ENCODE measurements around the gene ERVW-1.
A peak's percentile ranks its signal among the peaks of the same experiment; 100 is the strongest.
"Not testable (repeated sequence)": the region's sequence is repeated elsewhere in the genome, so short reads cannot be mapped to it uniquely, and the experiment has no call there.

Gene ERVW-1

GRCh38 chr7:92461027-92462003, 16.4 kb downstream of the ERVW-1 start:
- Histone ChIP-seq H3K36me3 (ENCODE audit: insufficient read depth, low read length) (peaks cover 20% of the 10 kb centered on the region), H3K4me1 (ENCODE audit: insufficient read depth, low read length) (no peaks in the 10 kb centered on the region), H3K9me3 (ENCODE audit: low read length) (no peaks in the 10 kb centered on the region), H2AFZ (ENCODE audit: low read depth, low read length) (no peak overlapping the region), H3K4me3 (ENCODE audit: low read length) (no peak overlapping the region), H3K27me3 (ENCODE audit: insufficient read depth, low read length) (no peaks in the 10 kb centered on the region)

GRCh38 chr7:92460510-92460909, 17.2 kb downstream of the ERVW-1 start:
- Histone ChIP-seq H3K4me1 (ENCODE audit: insufficient read depth, low read length) (no peaks in the 10 kb centered on the region), H2AFZ (ENCODE audit: low read depth, low read length) (no peak overlapping the region), H3K9me3 (ENCODE audit: low read length) (no peaks in the 10 kb centered on the region), H3K36me3 (ENCODE audit: insufficient read depth, low read length) (peaks cover 26% of the 10 kb centered on the region), H3K4me3 (ENCODE audit: low read length) (no peak overlapping the region), H3K27me3 (ENCODE audit: insufficient read depth, low read length) (no peaks in the 10 kb centered on the region)

GRCh38 chr7:92460109-92460508, 17.6 kb downstream of the ERVW-1 start:
- Histone ChIP-seq H3K36me3 (ENCODE audit: insufficient read depth, low read length) (peaks cover 30% of the 10 kb centered on the region), H3K9me3 (ENCODE audit: low read length) (no peaks in the 10 kb centered on the region), H3K27me3 (ENCODE audit: insufficient read depth, low read length) (no peaks in the 10 kb centered on the region), H2AFZ (ENCODE audit: low read depth, low read length) (no peak overlapping the region), H3K4me1 (ENCODE audit: insufficient read depth, low read length) (no peaks in the 10 kb centered on the region), H3K4me3 (ENCODE audit: low read length) (no peak overlapping the region)

GRCh38 chr7:92456236-92456635, 21.5 kb downstream of the ERVW-1 start:
- H3K9me3 ChIP-seq (ENCODE audit: low read length) = no peaks in the 10 kb centered on the region
- no peaks in the 10 kb centered on the region for H3K27me3 ChIP-seq (ENCODE audit: insufficient read depth, low read length)
- H3K36me3 ChIP-seq (ENCODE audit: insufficient read depth, low read length) = peaks cover 64% of the 10 kb centered on the region
- H3K4me3 ChIP-seq (ENCODE audit: low read length) = no peak overlapping the region
- H2AFZ ChIP-seq (ENCODE audit: low read depth, low read length) = no peak overlapping the region
- H3K4me1 ChIP-seq (ENCODE audit: insufficient read depth, low read length) = no peaks in the 10 kb centered on the region

GRCh38 chr7:92451645-92452044, 26.1 kb downstream of the ERVW-1 start:
- no peaks in the 10 kb centered on the region for H3K9me3 ChIP-seq (ENCODE audit: low read length)
- peaks cover 9% of the 10 kb centered on the region for H3K4me1 ChIP-seq (ENCODE audit: insufficient read depth, low read length)
- H3K27me3 ChIP-seq (ENCODE audit: insufficient read depth, low read length) = no peaks in the 10 kb centered on the region
- H3K36me3 ChIP-seq (ENCODE audit: insufficient read depth, low read length) = peaks cover 76% of the 10 kb centered on the region
- no peak overlapping the region for H3K4me3 ChIP-seq (ENCODE audit: low read length)
- no peak overlapping the region for H2AFZ ChIP-seq (ENCODE audit: low read depth, low read length)

GRCh38 chr7:92448205-92448747, 29.5 kb downstream of the ERVW-1 start:
- H3K4me3 ChIP-seq (ENCODE audit: low read length) = peak overlapping the region; percentile 92
- H3K36me3 ChIP-seq (ENCODE audit: insufficient read depth, low read length) = peaks cover 42% of the 10 kb centered on the region
- peak overlapping the region; percentile 87 for H2AFZ ChIP-seq (ENCODE audit: low read depth, low read length)
- H3K27me3 ChIP-seq (ENCODE audit: insufficient read depth, low read length) = no peaks in the 10 kb centered on the region
- no peaks in the 10 kb centered on the region for H3K9me3 ChIP-seq (ENCODE audit: low read length)
- peaks cover 9% of the 10 kb centered on the region for H3K4me1 ChIP-seq (ENCODE audit: insufficient read depth, low read length)

- Histone ChIP-seq H3K9me3 (ENCODE audit: low read length) (no peaks in the 10 kb centered on the region), H3K4me1 (ENCODE audit: insufficient read depth, low read length) (peaks cover 9% of the 10 kb centered on the region), H3K27me3 (ENCODE audit: insufficient read depth, low read length) (no peaks in the 10 kb centered on the region), H3K36me3 (ENCODE audit: insufficient read depth, low read length) (peaks cover 35% of the 10 kb centered on the region), H3K4me3 (ENCODE audit: low read length) (peak within 1 kb of the TSS; percentile 92), H2AFZ (ENCODE audit: low read depth, low read length) (peak within 1 kb of the TSS; percentile 87)
Measured at GRCh38 chr7:92447345-92448204, 30.2 kb downstream of the ERVW-1 start, which contains the start of gene GATAD1. Gene GATAD1 (plus strand): TSS chr7:92447482. CDS start chr7:92447730, 248 bp downstream.

GRCh38 chr7:92446869-92447344, 30.8 kb downstream of the ERVW-1 start:
- Histone ChIP-seq H2AFZ (ENCODE audit: low read depth, low read length) (peak overlapping the region; percentile 87), H3K36me3 (ENCODE audit: insufficient read depth, low read length) (peaks cover 28% of the 10 kb centered on the region), H3K4me3 (ENCODE audit: low read length) (peak overlapping the region; percentile 92), H3K4me1 (ENCODE audit: insufficient read depth, low read length) (peaks cover 9% of the 10 kb centered on the region), H3K9me3 (ENCODE audit: low read length) (no peaks in the 10 kb centered on the region), H3K27me3 (ENCODE audit: insufficient read depth, low read length) (no peaks in the 10 kb centered on the region)

GRCh38 chr7:92442720-92443119, 35.0 kb downstream of the ERVW-1 start:
- H3K36me3 ChIP-seq (ENCODE audit: insufficient read depth, low read length); H3K9me3 ChIP-seq (ENCODE audit: low read length); H3K4me3 ChIP-seq (ENCODE audit: low read length); H3K27me3 ChIP-seq (ENCODE audit: insufficient read depth, low read length); H2AFZ ChIP-seq (ENCODE audit: low read depth, low read length); H3K4me1 ChIP-seq (ENCODE audit: insufficient read depth, low read length): not testable (repeated sequence)

GRCh38 chr7:92437956-92438491, 39.7 kb downstream of the ERVW-1 start:
- H3K4me3 ChIP-seq (ENCODE audit: low read length) = no peak overlapping the region
- H3K4me1 ChIP-seq (ENCODE audit: insufficient read depth, low read length) = no peaks in the 10 kb centered on the region
- H3K9me3 ChIP-seq (ENCODE audit: low read length) = no peaks in the 10 kb centered on the region
- H3K36me3 ChIP-seq (ENCODE audit: insufficient read depth, low read length) = no peaks in the 10 kb centered on the region
- no peaks in the 10 kb centered on the region for H3K27me3 ChIP-seq (ENCODE audit: insufficient read depth, low read length)
- H2AFZ ChIP-seq (ENCODE audit: low read depth, low read length) = no peak overlapping the region

- no peaks in the 10 kb centered on the region for H3K27me3 ChIP-seq (ENCODE audit: insufficient read depth, low read length)
- no peak overlapping the region for H2AFZ ChIP-seq (ENCODE audit: low read depth, low read length)
- no peak overlapping the region for H3K4me3 ChIP-seq (ENCODE audit: low read length)
- H3K4me1 ChIP-seq (ENCODE audit: insufficient read depth, low read length) = no peaks in the 10 kb centered on the region
- no peaks in the 10 kb centered on the region for H3K9me3 ChIP-seq (ENCODE audit: low read length)
- no peaks in the 10 kb centered on the region for H3K36me3 ChIP-seq (ENCODE audit: insufficient read depth, low read length)
Measured at GRCh38 chr7:92436612-92437445, 40.9 kb downstream of the ERVW-1 start.

GRCh38 chr7:92435542-92435941, 42.2 kb downstream of the ERVW-1 start:
- no peaks in the 10 kb centered on the region for H3K4me1 ChIP-seq (ENCODE audit: insufficient read depth, low read length)
- H3K4me3 ChIP-seq (ENCODE audit: low read length) = no peak overlapping the region
- no peaks in the 10 kb centered on the region for H3K27me3 ChIP-seq (ENCODE audit: insufficient read depth, low read length)

More at GRCh38 chr7:92435542-92435941, 42.2 kb downstream of the ERVW-1 start:
- H3K9me3 ChIP-seq (ENCODE audit: low read length) = no peaks in the 10 kb centered on the region
- H3K36me3 ChIP-seq (ENCODE audit: insufficient read depth, low read length) = no peaks in the 10 kb centered on the region
- no peak overlapping the region for H2AFZ ChIP-seq (ENCODE audit: low read depth, low read length)

Data from neuron (in vitro differentiated cells).